Tibial nerve (tissue), 4 donors: ENCODE measurements around the gene NCF4. TPM values are rescaled to one million over a fixed set of nuclear protein-coding genes. Genes with fewer than 3 reads are reported as not detected.

Experiments used
- DNase-seq, 2 donors: peaks; one replicate each; pipeline ENCODE4 v3.0.0-alpha.2; 2019; ENCODE audit warnings: low spot score in 2 of 2
- H3K27ac ChIP-seq, 4 donors: fragments of 200-600 bp; sonication (generic) in 3 of 4; one replicate each; pipeline ENCODE4 v1.5.1; 2017 to 2019; ENCODE audit warnings: mild to moderate bottlenecking in 1 of 4
- H3K27me3 ChIP-seq, 2 donors: fragments of 200-600 bp; sonication (generic) in 1 of 2; one replicate each; pipeline versions ENCODE4 v1.5.1 to v1.6.0; 2017 to 2019
- H3K36me3 ChIP-seq, 3 donors: fragments of 200-600 bp; sonication (generic); one replicate each; pipeline ENCODE4 v1.5.1; 2018 to 2019
- H3K4me1 ChIP-seq, 4 donors: fragments of 200-600 bp; sonication (generic) in 3 of 4; one replicate each; pipeline ENCODE4 v1.5.1; 2017 to 2019
- H3K4me3 ChIP-seq, 4 donors: fragments of 200-600 bp; sonication (generic) in 3 of 4; one replicate each; pipeline ENCODE4 v1.5.1; 2017 to 2019; ENCODE audit warnings: mild to moderate bottlenecking in 1 of 4, moderate library complexity in 1 of 4
- H3K9me3 ChIP-seq, 4 donors: fragments of 200-600 bp; sonication (generic) in 3 of 4; one replicate each; pipeline ENCODE4 v1.5.1; 2017 to 2019
- EP300 ChIP-seq, 2 donors: sonication (generic); formaldehyde crosslinking; IDR thresholded peaks; one replicate each; pipeline ENCODE4 v1.6.1; 2017; ENCODE audit warnings: antibody characterized with exemption in 2 of 2, mild to moderate bottlenecking in 1 of 2
- POLR2A ChIP-seq, 2 donors: fragments of 450-650 bp; IDR thresholded peaks; one replicate each; pipeline ENCODE4 v1.6.1; 2017; ENCODE audit warnings: antibody characterized with exemption in 2 of 2, mild to moderate bottlenecking in 2 of 2, moderate library complexity in 2 of 2
- WGBS, 2 donors: methylation state at CpG; one replicate each; pipeline ENCODE4 v1.1.5; 2018; 5-methylcytosine and 5-hydroxymethylcytosine counted together
- total RNA-seq, 4 donors: library from RNA; depleted of rRNA; stranded (reverse); fragments of >200 nt; gene quantifications; one replicate each; pipeline ENCODE4 v1.1.0, GENCODE V29; 2016
- TF ChIP-seq, protein P1 (sequence below), 5 experiments: fragments of 200-600 bp in 3 of 5; fragments of 450-650 bp in 2 of 5; sonication (generic) in 3 of 5; IDR thresholded peaks; one replicate each; pipeline ENCODE4 v1.5.1; 2016 to 2019; ENCODE audit warnings: antibody characterized with exemption in 5 of 5, mild to moderate bottlenecking in 3 of 5, moderate library complexity in 2 of 5

Gene NCF4
- total RNA-seq, 4 donors from 2014 or later = 14.2 to 71.4 (median 17.2) TPM

DNA sequence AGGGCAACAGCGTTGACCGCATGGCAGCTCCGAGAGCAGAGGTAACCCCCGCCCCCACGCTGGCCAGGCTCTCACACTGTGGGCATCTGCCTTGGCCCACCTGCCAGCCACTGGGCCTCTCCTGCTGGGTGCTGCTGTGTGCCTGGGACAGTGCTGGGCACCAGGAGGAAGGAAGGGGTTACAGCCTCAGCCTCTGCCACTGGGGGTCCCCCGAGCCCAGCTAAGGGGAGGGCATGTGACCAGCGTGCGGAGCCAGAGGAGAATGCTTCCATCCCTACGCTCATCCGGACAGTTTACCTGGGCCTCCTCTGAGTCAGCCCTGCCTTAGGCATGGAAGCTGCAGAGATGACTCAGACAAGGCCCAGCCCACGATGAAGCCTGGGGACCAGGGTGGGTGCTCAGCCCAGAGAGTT, 10.9 kb downstream of the NCF4 start:
- WGBS, 2 donors = 36 to 47% methylated on average over 9 to 10 of the region's 11 CpGs
- H3K27ac ChIP-seq = no peak overlapping the region
- no peak for DNase-seq

DNA sequence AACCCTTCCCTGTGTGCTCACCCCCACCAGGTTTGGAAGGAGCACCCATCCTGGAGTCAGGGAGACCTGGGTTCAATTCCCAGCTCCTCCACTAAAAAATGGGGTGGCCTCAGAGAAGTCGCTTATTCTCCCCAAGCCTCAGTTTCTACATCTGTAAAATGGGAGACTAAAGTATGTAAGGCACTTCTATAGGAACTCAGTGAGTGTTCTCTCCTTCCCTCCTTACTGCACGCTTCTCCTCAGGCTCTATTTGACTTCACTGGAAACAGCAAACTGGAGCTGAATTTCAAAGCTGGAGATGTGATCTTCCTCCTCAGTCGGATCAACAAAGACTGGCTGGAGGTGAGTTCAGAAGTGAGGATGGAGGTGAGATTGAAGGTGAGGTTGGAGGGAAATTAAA, 11.3 kb downstream of the NCF4 start:
- Histone ChIP-seq H3K4me1 (peaks cover 0 to 15% (median 2%) of the 10 kb centered on the region in 4 donors), H3K36me3 (no peaks in the 10 kb centered on the region), H3K27ac (no peak overlapping the region), H3K9me3 (no peaks in the 10 kb centered on the region), H3K27me3 (no peaks in the 10 kb centered on the region), H3K4me3 (no peak overlapping the region)
- WGBS, 2 donors = 89 to 92% methylated on average over 3 of the region's 3 CpGs
- TF ChIP-seq POLR2A (IDR thresholded peaks at IDR 0.05) = no peak
- TF ChIP-seq, protein P1, sequence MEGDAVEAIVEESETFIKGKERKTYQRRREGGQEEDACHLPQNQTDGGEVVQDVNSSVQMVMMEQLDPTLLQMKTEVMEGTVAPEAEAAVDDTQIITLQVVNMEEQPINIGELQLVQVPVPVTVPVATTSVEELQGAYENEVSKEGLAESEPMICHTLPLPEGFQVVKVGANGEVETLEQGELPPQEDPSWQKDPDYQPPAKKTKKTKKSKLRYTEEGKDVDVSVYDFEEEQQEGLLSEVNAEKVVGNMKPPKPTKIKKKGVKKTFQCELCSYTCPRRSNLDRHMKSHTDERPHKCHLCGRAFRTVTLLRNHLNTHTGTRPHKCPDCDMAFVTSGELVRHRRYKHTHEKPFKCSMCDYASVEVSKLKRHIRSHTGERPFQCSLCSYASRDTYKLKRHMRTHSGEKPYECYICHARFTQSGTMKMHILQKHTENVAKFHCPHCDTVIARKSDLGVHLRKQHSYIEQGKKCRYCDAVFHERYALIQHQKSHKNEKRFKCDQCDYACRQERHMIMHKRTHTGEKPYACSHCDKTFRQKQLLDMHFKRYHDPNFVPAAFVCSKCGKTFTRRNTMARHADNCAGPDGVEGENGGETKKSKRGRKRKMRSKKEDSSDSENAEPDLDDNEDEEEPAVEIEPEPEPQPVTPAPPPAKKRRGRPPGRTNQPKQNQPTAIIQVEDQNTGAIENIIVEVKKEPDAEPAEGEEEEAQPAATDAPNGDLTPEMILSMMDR (IDR thresholded peaks at IDR 0.05) = no peak
- TF ChIP-seq EP300 (IDR thresholded peaks at IDR 0.05) = no peak
- no peak for DNase-seq

More for the DNA sequence above, 10.9 kb downstream of the NCF4 start:
- Histone ChIP-seq H3K4me3 (no peak overlapping the region), H3K9me3 (no peaks in the 10 kb centered on the region), H3K36me3 (no peaks in the 10 kb centered on the region), H3K4me1 (peaks cover 0 to 15% (median 2%) of the 10 kb centered on the region in 4 donors), H3K27me3 (no peaks in the 10 kb centered on the region)
- TF ChIP-seq, protein P1 (IDR thresholded peaks at IDR 0.05) = no peak

DNA sequence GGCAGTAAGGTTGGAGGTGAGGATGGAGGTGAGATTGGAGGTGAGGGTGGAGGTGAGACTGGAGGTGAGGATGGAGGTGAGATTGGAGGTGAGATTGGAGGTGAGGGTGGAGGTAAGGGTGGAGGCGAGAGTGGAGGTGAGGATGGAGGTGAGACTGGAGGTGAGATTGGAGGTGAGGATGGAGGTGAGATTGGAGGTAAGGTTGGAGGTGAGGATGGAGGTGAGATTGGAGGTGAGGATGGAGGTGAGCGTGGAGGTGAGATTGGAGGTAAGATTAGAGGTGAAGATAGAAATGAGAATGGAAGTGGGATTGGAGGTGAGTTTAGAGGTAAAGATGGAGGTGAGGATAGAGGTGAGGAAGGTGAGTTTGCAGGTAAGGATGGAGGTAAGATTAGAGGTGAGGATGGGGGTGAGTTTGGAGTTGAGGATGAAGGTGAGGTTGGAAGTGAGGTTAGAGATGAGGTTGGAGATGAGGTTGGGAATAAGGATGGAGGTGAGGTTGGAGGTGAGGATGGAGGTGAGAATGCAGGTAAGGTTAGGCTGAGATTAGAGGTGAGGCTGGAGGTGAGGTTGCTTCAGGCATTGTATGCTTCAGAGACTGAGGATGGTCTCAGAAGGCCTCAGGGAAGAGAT, 12.2 kb downstream of the NCF4 start:
- Histone ChIP-seq H3K27me3 (peaks cover 0 to 7% of the 10 kb centered on the region in 2 donors), H3K4me1 (peaks cover 0 to 15% (median 2%) of the 10 kb centered on the region in 4 donors), H3K9me3 (no peaks in the 10 kb centered on the region), H3K27ac (peak overlapping the region in 1 of 4 donors; percentile 55), H3K36me3 (no peaks in the 10 kb centered on the region), H3K4me3 (no peak overlapping the region)
- no peak for TF ChIP-seq POLR2A (IDR thresholded peaks at IDR 0.05)
- TF ChIP-seq EP300 (IDR thresholded peaks at IDR 0.05) = no peak
- TF ChIP-seq, protein P1 (IDR thresholded peaks at IDR 0.05) = no peak
- no peak for DNase-seq
- WGBS, 2 donors = 84 to 87% methylated on average over 2 of the region's 2 CpGs

DNA sequence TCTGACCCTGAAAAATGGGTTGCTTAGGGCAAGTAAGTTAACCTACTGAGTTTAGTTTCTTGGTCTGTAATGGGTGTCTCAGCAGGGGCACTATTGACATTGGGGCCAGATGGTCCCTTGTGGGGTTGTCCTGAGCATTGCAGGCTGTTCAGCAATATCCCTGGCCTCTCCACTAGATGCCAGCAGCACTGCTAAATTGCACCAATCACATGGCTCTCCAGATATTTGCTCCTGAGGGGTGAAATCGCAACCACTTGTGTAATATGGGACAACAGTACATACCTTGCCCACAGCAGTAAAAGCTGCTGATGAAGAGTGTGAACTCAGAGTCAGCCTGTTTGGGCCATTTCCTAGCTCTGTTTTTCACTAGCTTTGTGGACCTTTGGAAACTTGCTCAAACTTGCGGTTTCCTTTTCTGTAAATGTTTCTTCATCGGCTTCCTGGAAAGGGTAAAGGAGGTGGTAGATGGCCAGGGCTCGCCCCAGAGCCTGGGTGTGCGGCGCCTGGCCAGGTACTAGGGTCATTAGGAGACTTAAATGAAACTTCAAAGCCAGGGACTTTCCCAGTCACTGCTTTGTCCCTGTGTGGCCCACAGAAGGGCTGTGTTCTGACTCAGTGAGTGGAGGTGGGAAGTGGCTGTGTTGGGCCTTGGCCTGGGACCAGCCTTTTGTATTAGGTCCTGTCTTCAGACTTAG, 13.0 kb downstream of the NCF4 start:
- Histone ChIP-seq H3K27ac (peak overlapping the region in 2 of 4 donors; percentile 46 to 55), H3K9me3 (no peaks in the 10 kb centered on the region), H3K36me3 (no peaks in the 10 kb centered on the region), H3K4me1 (peaks cover 0 to 15% (median 2%) of the 10 kb centered on the region in 4 donors), H3K4me3 (no peak overlapping the region), H3K27me3 (peaks cover 0 to 12% of the 10 kb centered on the region in 2 donors)
- peak in 1 of 2 donors; percentile 27 for DNase-seq
- TF ChIP-seq EP300 (IDR thresholded peaks at IDR 0.05) (peak in 1 of 2 donors; percentile 66), POLR2A (IDR thresholded peaks at IDR 0.05) (no peak)
- TF ChIP-seq, protein P1 (IDR thresholded peaks at IDR 0.05) = peak in 3 of 5 experiments; percentile 31 to 51 (median 46)
- 59 to 62% methylated on average over 6 of the region's 6 CpGs for whole genome bisulfite sequencing, 2 donors

DNA sequence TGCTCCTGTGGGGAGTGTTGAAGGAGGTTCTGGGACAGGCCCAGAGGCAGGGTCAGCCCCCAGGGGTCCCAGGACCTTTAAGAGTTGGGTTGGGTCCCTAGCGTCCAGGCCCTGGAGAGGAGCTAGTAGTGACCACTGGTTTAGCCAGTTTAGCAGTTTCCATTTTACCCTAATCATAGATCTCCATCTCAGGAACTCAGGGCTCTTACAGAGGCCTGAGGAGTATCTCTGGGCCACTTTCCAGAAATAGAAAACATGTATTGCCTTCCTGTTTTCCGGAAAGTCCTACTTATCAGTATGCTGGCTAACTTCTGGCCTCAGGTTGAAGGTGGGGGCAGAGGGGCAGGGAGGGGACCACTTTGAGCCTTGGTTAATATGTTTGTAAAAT, 13.5 kb downstream of the NCF4 start:
- no peak for DNase-seq
- peaks cover 0 to 12% of the 10 kb centered on the region in 2 donors for H3K27me3 ChIP-seq
- TF ChIP-seq, protein P1 (IDR thresholded peaks at IDR 0.05) = no peak
- no peak for TF ChIP-seq POLR2A (IDR thresholded peaks at IDR 0.05)
- TF ChIP-seq EP300 (IDR thresholded peaks at IDR 0.05) = no peak
- no peak overlapping the region for H3K4me3 ChIP-seq
- no peaks in the 10 kb centered on the region for H3K36me3 ChIP-seq
- H3K9me3 ChIP-seq = no peaks in the 10 kb centered on the region
- peak overlapping the region in 2 of 4 donors; percentile 46 to 55 for H3K27ac ChIP-seq
- WGBS, 2 donors = 69 to 84% methylated on average over 2 of the region's 2 CpGs
- H3K4me1 ChIP-seq = peaks cover 0 to 15% (median 2%) of the 10 kb centered on the region in 4 donors
